Transverse colon (tissue), 4 donors: ENCODE results near the gene XRRA1.

Experiments
- CTCF ChIP-seq, 5 experiments: fragments of 200-600 bp in 3 of 5; fragments of 450-650 bp in 2 of 5; sonication (generic) in 3 of 5; IDR thresholded peaks; 1 replicate in 2 of 5; 2 replicates in 3 of 5; pipeline ENCODE4 v1.5.1; 2016 to 2017; ENCODE audit warnings: antibody characterized with exemption in 5 of 5, inconsistent platforms in 3 of 5, mild to moderate bottlenecking in 2 of 5, moderate library complexity in 1 of 5
- EP300 ChIP-seq: sonication (generic); formaldehyde crosslinking; IDR thresholded peaks from one replicate; pipeline ENCODE4 v1.6.1; 2017; ENCODE audit warnings: antibody characterized with exemption, low read depth
- POLR2A ChIP-seq: fragments of 450-650 bp; IDR thresholded peaks from one replicate; pipeline ENCODE4 v1.6.1; 2016; ENCODE audit warnings: antibody characterized with exemption, mild to moderate bottlenecking, moderate library complexity
- POLR2AphosphoS5 ChIP-seq, 3 donors: sonication (generic); formaldehyde crosslinking; IDR thresholded peaks; one replicate each; pipeline ENCODE4 v1.6.1; 2016; ENCODE audit warnings: antibody characterized with exemption in 3 of 3

- TF ChIP-seq CTCF (IDR thresholded peaks at IDR 0.05) (no peak), EP300 (no peak), POLR2A (no peak), POLR2AphosphoS5 (IDR thresholded peaks at IDR 0.05) (no peak)
These were observed 3.9 kb upstream of the XRRA1 start for GRCh38 chr11:74952752-74953151.
